HepG2 (cell line): ENCODE results near the gene CTCF. TPM values are rescaled to one million over a fixed set of nuclear protein-coding genes. Genes with fewer than 3 reads are reported as not detected.
A peak's percentile ranks its signal among the peaks of the same experiment; 100 is the strongest.

Source experiments
- ATF6 ChIP-seq: sonication (generic); formaldehyde crosslinking; conservative IDR thresholded peaks from 2 replicates; pipeline ENCODE4 v1.4.0; 2020; ENCODE audit warnings: missing genetic modification reagents
- CBX2 ChIP-seq, 2 experiments: fragments of 200-600 bp in 1 of 2; sonication (generic); formaldehyde crosslinking in 1 of 2; IDR thresholded peaks; 2 replicates each; pipeline versions ENCODE4 v1.7.0 to v1.8.1; 2018 to 2022; ENCODE audit warnings: low read depth in 2 of 2, low read length in 1 of 2, mild to moderate bottlenecking in 1 of 2, missing genetic modification reagents in 1 of 2
- ISX ChIP-seq: sonication (generic); formaldehyde crosslinking; conservative IDR thresholded peaks from 2 replicates; pipeline ENCODE4 v1.5.0; 2020; ENCODE audit warnings: missing genetic modification reagents
- SMAD9 ChIP-seq: sonication (generic); formaldehyde crosslinking; IDR thresholded peaks from 2 replicates; pipeline ENCODE4 v1.5.1; 2020; ENCODE audit warnings: mild to moderate bottlenecking, missing genetic modification reagents
- TCF7 ChIP-seq: sonication (generic); IDR thresholded peaks from 2 replicates; pipeline ENCODE4 v1.6.1; 2016; ENCODE audit warnings: antibody characterized with exemption, low read depth
- ZHX2 ChIP-seq, 2 experiments: sonication (generic) in 1 of 2; formaldehyde crosslinking in 1 of 2; IDR thresholded peaks; 2 replicates each; pipeline versions ENCODE4 v1.6.1 to v1.9.0; 2014 to 2022; ENCODE audit warnings: antibody characterized with exemption in 1 of 2, borderline replicate concordance in 1 of 2, inconsistent platforms in 1 of 2, low read depth in 1 of 2, missing genetic modification reagents in 1 of 2
- ZNF280B ChIP-seq: sonication (generic); formaldehyde crosslinking; IDR thresholded peaks from 2 replicates; pipeline ENCODE4 v1.5.0; 2020; ENCODE audit warnings: missing genetic modification reagents, mild to moderate bottlenecking, borderline replicate concordance
- ZNF550 ChIP-seq: sonication (generic); formaldehyde crosslinking; IDR thresholded peaks from 2 replicates; pipeline ENCODE4 v1.4.0; 2020; ENCODE audit warnings: mild to moderate bottlenecking, missing genetic modification reagents, borderline replicate concordance
- ZNF720 ChIP-seq: sonication (generic); formaldehyde crosslinking; IDR thresholded peaks from 2 replicates; pipeline ENCODE4 v1.4.0; 2020; ENCODE audit warnings: missing genetic modification reagents
- polyA plus RNA-seq, 8 experiments: library from polyadenylated mRNA; depleted of rRNA in 3 of 8; stranded (reverse) in 7 of 8; unstranded in 1 of 8; fragments of >200 nt; fragmentation: Illumina TruSeq in 4 of 8; extraction: Trizol in 4 of 8; gene quantifications; 2 replicates each; pipeline versions ENCODE4 v1.2.1 to v1.2.3, GENCODE V29; 2011 to 2016; ENCODE audit warnings: low read depth in 4 of 8, missing spikeins in 1 of 8, mixed read lengths in 1 of 8; ENCODE audit not compliant: insufficient read depth in 1 of 8
- total RNA-seq, 5 experiments: library from RNA; depleted of rRNA; stranded (reverse); fragments of >200 nt; fragmentation: Illumina TruSeq; extraction: Trizol; gene quantifications; 2 replicates each; pipeline ENCODE4 v1.2.3, GENCODE V29; 2016; ENCODE audit warnings: low read depth in 1 of 5
- TF ChIP-seq, protein P1 (sequence below): sonication (generic); formaldehyde crosslinking; IDR thresholded peaks from 2 replicates; pipeline ENCODE4 v1.8.0; 2022; ENCODE audit warnings: missing genetic modification reagents, mild to moderate bottlenecking, moderate library complexity, borderline replicate concordance
- TF ChIP-seq, protein P2 (sequence below): sonication (generic); formaldehyde crosslinking; conservative IDR thresholded peaks from 2 replicates; pipeline ENCODE4 v1.4.0; 2020; ENCODE audit warnings: missing genetic modification reagents

Gene CTCF
- total and polyA plus RNA-seq, 2 of the 13 experiments (the other 11 are each of a cell fraction or from before 2014, with no cell fraction given) = 19.5 to 37.5 TPM

GRCh38 chr16:67562918-67563707 is 787 bp downstream of the CTCF start (continued):
- TF ChIP-seq ZNF280B (CRISPR knock-in tag) = peak; percentile 83
- no peak for TF ChIP-seq ZHX2 (IDR thresholded peaks at IDR 0.05; ENCODE audit: low read depth)
- TF ChIP-seq ZHX2 (CRISPR knock-in tag; IDR thresholded peaks at IDR 0.05; ENCODE audit: borderline replicate concordance) = 0 out of 2 replicates have a peak, but pooled peaks have one; percentile 82
- no peak for TF ChIP-seq CBX2 (IDR thresholded peaks at IDR 0.05; ENCODE audit: low read depth, low read length)
- no peak for TF ChIP-seq CBX2 (CRISPR knock-in tag; IDR thresholded peaks at IDR 0.05; ENCODE audit: low read depth)
- TF ChIP-seq TCF7 = no peak
- TF ChIP-seq, protein P1, sequence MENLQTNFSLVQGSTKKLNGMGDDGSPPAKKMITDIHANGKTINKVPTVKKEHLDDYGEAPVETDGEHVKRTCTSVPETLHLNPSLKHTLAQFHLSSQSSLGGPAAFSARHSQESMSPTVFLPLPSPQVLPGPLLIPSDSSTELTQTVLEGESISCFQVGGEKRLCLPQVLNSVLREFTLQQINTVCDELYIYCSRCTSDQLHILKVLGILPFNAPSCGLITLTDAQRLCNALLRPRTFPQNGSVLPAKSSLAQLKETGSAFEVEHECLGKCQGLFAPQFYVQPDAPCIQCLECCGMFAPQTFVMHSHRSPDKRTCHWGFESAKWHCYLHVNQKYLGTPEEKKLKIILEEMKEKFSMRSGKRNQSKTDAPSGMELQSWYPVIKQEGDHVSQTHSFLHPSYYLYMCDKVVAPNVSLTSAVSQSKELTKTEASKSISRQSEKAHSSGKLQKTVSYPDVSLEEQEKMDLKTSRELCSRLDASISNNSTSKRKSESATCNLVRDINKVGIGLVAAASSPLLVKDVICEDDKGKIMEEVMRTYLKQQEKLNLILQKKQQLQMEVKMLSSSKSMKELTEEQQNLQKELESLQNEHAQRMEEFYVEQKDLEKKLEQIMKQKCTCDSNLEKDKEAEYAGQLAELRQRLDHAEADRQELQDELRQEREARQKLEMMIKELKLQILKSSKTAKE (CRISPR knock-in tag) = peak; percentile 55; the same call in 1 of the 2 replicates
- TF ChIP-seq ZNF550 (CRISPR knock-in tag) = 0 out of 2 replicates have a peak, but pooled peaks have one; percentile 90
- TF ChIP-seq ZNF720 (CRISPR knock-in tag) = no peak
- TF ChIP-seq ATF6 (CRISPR knock-in tag) = 0 out of 2 replicates have a peak, but pooled peaks have one; percentile 4
- TF ChIP-seq ISX = no peak
- 0 out of 2 replicates have a peak, but pooled peaks have one; percentile 27 for TF ChIP-seq SMAD9 (CRISPR knock-in tag)
- TF ChIP-seq, protein P2, sequence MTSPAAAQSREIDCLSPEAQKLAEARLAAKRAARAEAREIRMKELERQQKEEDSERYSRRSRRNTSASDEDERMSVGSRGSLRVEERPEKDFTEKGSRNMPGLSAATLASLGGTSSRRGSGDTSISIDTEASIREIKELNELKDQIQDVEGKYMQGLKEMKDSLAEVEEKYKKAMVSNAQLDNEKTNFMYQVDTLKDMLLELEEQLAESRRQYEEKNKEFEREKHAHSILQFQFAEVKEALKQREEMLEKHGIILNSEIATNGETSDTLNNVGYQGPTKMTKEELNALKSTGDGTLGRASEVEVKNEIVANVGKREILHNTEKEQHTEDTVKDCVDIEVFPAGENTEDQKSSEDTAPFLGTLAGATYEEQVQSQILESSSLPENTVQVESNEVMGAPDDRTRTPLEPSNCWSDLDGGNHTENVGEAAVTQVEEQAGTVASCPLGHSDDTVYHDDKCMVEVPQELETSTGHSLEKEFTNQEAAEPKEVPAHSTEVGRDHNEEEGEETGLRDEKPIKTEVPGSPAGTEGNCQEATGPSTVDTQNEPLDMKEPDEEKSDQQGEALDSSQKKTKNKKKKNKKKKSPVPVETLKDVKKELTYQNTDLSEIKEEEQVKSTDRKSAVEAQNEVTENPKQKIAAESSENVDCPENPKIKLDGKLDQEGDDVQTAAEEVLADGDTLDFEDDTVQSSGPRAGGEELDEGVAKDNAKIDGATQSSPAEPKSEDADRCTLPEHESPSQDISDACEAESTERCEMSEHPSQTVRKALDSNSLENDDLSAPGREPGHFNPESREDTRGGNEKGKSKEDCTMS (CRISPR knock-in tag) = no peak
